Measurements from ENCODE around the gene DHX15.

DNA sequence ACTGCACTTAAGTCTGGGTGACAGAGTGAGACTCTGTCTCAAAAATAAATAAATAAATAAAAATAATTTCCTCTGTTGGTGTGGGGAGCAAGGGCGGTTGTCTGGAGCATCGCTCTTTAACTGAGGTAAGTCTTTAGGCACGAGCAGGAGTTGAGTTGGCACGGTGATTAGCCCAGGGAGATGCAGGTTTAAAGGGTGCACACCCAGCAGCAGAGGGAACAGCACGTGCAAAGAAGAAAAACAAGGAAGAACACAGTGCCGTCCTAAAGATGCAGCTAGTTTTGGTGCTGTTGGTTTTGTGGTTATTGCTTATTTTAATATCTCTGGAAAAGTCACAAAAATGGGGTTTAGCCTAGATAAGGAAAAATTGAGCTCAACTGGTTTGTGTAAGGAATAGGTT is 87.8 kb downstream of the DHX15 start:
- TF ChIP-seq POLR2AphosphoS5 (IDR thresholded peaks at IDR 0.05) = no peak
- TF ChIP-seq, protein P1, sequence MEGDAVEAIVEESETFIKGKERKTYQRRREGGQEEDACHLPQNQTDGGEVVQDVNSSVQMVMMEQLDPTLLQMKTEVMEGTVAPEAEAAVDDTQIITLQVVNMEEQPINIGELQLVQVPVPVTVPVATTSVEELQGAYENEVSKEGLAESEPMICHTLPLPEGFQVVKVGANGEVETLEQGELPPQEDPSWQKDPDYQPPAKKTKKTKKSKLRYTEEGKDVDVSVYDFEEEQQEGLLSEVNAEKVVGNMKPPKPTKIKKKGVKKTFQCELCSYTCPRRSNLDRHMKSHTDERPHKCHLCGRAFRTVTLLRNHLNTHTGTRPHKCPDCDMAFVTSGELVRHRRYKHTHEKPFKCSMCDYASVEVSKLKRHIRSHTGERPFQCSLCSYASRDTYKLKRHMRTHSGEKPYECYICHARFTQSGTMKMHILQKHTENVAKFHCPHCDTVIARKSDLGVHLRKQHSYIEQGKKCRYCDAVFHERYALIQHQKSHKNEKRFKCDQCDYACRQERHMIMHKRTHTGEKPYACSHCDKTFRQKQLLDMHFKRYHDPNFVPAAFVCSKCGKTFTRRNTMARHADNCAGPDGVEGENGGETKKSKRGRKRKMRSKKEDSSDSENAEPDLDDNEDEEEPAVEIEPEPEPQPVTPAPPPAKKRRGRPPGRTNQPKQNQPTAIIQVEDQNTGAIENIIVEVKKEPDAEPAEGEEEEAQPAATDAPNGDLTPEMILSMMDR (IDR thresholded peaks at IDR 0.05) = no peak
- TF ChIP-seq EP300 (IDR thresholded peaks at IDR 0.05) = no peak
- no peak for TF ChIP-seq POLR2A (IDR thresholded peaks at IDR 0.05; ENCODE audit: low read depth)
